Peyer's patch (tissue), 4 donors: ENCODE measurements around the gene OR5A1.

Source experiments
- CTCF ChIP-seq, 6 experiments: fragments of 450-650 bp in 4 of 6; fragments of 200-600 bp in 2 of 6; sonication (generic) in 1 of 6; IDR thresholded peaks; one replicate each; pipeline ENCODE4 v1.5.1; 2017 to 2019; ENCODE audit warnings: antibody characterized with exemption in 6 of 6, mild to moderate bottlenecking in 3 of 6, moderate library complexity in 1 of 6
- POLR2A ChIP-seq, 2 donors: fragments of 450-650 bp; IDR thresholded peaks; one replicate each; pipeline ENCODE4 v1.5.1; 2017; ENCODE audit warnings: antibody characterized with exemption in 2 of 2, mild to moderate bottlenecking in 2 of 2, moderate library complexity in 2 of 2

- TF ChIP-seq CTCF (IDR thresholded peaks at IDR 0.05): no peak
- TF ChIP-seq POLR2A (IDR thresholded peaks at IDR 0.05): no peak
Observed at GRCh38 chr11:59436169-59436568, at the start of gene OR5A1.
